ENCODE measurements around the gene PITPNC1.
"Not testable (repeated sequence)": the region's sequence is repeated elsewhere in the genome, so short reads cannot be mapped to it uniquely, and the experiment has no call there.

The PITPNC1 gene

DNA sequence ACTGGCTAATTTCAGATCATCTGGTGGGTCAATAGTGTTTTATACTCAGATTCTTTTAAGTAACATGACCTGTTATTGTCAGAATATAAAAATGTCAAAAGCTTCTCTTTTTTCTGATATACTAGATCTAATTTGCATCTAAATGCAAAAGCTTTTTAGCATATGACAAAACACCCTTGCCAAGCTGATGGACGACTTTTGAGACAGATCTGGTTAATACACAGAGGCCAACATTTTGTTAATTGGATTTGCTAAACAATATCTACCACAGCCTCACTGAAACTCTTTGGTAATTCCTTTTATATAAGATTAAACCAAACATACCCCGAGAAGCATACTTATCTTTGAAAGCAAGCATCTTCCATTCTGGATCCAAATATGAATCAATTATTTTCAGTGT, 330.4 kb downstream of the PITPNC1 start:
- no peak for DNase-seq

DNA sequence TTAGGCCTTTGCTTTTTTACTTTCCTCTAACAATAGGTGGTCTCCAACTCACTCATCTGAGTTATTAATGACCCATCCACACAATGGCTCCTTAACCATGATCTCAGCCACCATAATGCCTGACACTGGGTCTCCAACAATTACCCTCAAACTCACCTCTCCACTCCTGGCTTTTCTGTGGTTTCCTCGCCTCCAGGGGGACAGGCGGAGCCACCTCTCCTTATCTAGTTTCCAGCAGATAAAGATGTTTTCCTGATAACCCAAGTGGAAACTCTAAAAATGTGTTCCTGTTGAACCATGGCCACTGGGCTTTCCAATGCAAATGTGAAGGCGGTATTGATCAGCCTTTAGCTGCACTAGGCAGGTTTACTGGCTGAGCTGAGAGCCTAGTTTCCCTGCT, 331.3 kb downstream of the PITPNC1 start:
- DNase-seq: no peak

DNA sequence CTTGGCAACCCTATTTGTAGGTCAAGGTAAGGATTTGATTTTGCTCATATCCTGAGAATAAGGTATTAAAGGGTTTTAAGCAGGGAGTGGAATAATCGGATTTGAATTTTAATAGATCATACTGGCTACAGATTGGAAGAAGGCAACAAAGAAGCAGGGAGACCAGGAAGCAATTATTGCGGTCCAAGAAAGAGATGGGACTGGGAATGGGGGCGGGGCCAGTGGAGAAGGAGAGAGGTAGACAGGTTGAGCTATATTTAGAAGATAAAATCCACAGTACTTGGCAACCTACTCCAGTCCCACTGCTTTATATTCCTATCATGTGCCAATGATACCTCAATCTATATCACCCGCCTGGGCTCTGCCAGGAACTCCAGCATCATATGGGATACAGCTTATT, 334.8 kb downstream of the PITPNC1 start:
- no peak for DNase-seq

- no peak for DNase-seq
Observed at GRCh38 chr17:67712375-67712774, 335.3 kb downstream of the PITPNC1 start.

GRCh38 chr17:67713169-67713568, 336.1 kb downstream of the PITPNC1 start:
- no peak for DNase-seq

DNA sequence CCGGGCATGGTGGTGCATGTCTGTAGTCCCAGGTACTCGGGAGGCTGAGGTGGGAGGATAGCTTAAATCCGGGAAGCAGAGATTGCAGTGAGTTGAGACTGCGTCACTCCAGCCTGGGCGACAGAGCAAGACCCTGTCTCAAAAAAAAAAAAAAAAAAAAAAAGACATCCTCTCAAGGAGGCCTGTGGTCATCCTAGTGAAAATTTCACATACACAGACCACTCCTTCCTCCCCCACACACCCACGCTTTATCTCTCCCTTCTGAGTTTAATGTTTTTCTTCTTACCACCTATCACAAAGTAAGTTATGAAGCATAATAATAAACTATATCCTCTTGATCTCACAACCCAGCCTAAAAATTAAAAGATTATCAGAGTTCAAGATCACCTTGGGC, 339.3 kb downstream of the PITPNC1 start:
- no peak for DNase-seq

DNA sequence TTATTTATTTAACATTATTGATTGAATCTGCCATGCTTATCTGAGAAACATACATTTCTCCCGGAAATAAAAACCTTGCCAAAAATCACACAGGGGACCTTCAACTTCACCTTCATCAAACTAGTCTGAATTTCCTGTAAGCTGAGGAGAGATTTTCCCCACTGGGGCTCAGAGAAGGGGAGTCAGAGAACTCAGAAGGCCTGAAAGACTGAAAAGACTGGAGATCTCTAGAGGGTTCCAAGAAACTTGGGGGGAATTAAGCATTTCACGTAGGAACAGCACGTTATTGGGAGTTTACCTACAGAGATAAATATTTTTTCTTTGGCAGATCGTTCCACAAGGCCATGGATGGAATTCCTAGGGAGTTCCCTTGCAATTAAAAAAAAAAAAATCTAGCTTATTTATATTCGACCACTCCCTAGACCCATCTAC, 340.1 kb downstream of the PITPNC1 start:
- no peak for DNase-seq

DNA sequence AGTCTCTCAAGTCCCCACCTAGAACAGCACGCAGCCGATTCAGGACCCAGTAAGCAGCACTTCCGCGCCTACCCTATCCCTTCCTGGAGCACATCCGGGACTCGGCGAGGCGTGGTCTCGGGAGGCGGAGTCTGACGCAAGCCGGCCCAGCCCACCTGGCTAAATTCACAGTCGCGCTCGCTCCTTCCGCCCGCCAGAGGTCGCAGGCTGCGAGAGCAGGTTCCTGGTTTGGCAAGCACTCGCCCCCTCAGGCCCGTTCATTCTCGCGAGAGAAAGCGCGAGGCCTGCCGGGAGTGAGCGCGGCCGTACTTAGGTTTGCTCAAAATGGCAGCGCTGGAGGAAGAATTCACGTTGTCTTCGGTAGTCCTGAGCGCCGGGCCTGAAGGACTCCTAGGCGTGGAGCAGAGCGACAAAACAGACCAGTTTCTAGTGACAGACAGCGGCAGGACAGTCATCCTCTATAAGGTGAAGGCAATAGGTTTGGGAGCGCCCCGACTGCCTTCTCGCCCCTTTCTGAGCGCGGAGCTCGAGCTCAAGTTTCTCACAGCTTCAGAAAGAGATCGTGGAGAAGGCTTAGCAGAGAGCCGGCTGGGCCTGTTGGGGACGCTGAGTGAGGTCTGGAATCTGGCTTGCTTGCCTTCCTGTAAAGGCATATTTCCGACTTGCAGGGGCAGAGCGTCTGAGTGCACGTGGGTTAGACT, 340.7 kb downstream of the PITPNC1 start, which contains the start of gene NOL11:
Gene NOL11, plus strand, starts transcription at position 313 of the 701 bp plus-strand sequence. Its CDS starts 12 bp downstream, at position 325.
- peak; percentile 99 for DNase-seq

DNA sequence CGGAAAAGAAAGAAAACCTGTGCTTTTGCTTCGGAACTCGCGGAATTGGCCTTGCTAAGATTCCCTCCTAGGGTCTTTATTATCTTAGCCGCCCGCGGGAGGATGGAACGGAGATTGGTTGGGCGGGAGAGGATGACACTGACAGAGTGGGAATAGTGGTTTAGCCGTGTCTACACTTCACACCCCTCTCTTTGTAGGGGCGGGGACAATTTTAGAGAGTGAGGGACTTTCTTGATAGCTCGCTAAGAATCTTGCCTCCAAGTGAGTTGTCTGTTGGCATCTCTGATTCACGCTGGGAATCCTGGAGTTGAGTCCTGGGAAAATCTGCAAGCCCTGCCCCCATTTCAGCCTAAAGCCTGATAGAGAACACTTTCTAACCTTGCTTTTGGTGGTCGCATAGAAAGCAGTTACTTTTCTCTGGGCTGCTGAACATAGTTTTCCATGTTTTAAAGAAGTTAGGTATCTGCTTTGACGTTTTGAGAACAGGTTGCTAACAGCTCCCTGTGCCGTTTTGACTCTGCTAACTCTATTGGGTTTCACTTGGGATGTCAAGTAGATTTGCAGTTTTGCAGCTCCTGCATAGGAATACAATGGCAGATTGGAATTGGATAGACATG, 341.4 kb downstream of the PITPNC1 start:
- peak; percentile 27 for DNase-seq

- no peak for DNase-seq
Observed at GRCh38 chr17:67725373-67725791, 348.3 kb downstream of the PITPNC1 start.

GRCh38 chr17:67725807-67726206, 348.7 kb downstream of the PITPNC1 start:
- DNase-seq: no peak

- DNase-seq: not testable (repeated sequence)
Observed at GRCh38 chr17:67727152-67728039, 350.3 kb downstream of the PITPNC1 start.

DNA sequence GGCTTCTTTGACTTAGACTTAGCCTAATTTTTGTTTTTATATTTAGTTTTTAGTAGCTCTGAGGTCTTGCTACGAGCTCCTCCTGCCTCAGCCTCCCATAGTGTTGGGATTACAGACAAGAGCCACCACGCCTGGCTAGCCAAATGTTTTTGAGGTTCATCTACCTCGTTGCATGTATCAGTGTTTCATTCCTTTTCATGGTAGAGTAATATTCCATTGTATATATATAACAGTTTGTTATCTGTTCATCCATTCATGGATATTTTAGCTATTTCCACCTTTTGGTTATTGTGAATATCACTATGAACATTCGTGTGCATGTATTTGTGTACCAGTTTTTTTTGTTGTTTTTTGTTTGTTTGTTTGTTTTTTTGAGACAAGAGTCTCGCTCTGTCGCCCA, 352.8 kb downstream of the PITPNC1 start:
- DNase-seq: no peak

DNA sequence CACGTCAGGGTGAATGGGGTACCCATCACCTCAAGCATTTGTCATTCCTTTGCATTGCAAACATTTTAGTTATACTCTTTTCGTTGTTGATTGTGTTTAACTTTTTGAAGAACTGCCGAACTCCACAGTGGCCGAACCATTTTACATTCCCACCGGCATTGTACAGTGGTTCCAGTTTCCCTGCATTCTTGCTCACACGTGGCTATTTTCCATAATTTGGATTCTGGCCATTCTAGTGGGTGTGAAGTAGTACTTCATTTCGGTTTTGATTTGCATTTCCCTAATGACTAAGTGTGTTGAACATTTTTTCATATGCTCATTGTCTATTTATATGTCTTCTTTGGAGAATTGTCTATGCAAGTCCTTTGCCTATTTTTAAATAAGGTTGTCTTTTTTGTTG, 353.6 kb downstream of the PITPNC1 start:
- no peak for DNase-seq

- no peak for DNase-seq
Observed at GRCh38 chr17:67733449-67733848, 356.4 kb downstream of the PITPNC1 start.

DNA sequence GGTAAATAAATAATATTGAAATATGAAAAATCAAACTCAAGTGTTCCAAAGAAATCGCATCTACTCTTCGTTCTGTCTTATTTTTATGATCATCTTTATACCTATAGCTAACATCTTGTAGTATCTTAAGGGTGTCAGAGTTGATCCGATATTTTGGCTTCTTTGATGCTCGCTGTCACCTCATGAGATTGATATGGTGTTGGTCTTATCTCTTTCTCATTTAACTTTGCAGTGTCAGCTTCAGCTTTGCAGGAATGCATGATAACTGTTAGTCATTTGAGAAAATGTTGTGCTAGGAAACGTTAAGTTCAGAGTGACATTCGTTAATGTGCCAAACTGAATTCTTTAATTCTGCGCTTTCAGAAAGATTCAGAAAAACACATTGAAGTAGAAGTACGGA, 360.1 kb downstream of the PITPNC1 start:
- DNase-seq: no peak

- no peak for DNase-seq
Observed at GRCh38 chr17:67742025-67742424, 364.9 kb downstream of the PITPNC1 start.

Data from CD4-positive, alpha-beta T cell treated with Interleukin-15 for 1 hour (primary cell).